GM19452 (cell line): ENCODE data around the gene FGD5.

Experiments used
- ATAC-seq: cut with Tn5 transposase; IDR thresholded peaks from one replicate; pipeline ENCODE4 v1.9.1; 2021; ENCODE audit not compliant: unreplicated experiment

FGD5 gene

GRCh38 chr3:14826069-14826468 lies 7.3 kb downstream of the FGD5 start:
- ATAC-seq: no peak

- ATAC-seq: no peak
Measured at GRCh38 chr3:14827776-14828175, 9.0 kb downstream of the FGD5 start.

GRCh38 chr3:14829811-14830210 lies 11.0 kb downstream of the FGD5 start:
- ATAC-seq: no peak

GRCh38 chr3:14831916-14832450 lies 13.2 kb downstream of the FGD5 start:
- ATAC-seq: no peak

GRCh38 chr3:14832975-14833722 lies 14.4 kb downstream of the FGD5 start:
- ATAC-seq: no peak

GRCh38 chr3:14834121-14834520 lies 15.4 kb downstream of the FGD5 start:
- no peak for ATAC-seq

- ATAC-seq: no peak
Measured at GRCh38 chr3:14834807-14835466, 16.2 kb downstream of the FGD5 start.

- ATAC-seq: no peak
Measured at GRCh38 chr3:14836049-14836468, 17.3 kb downstream of the FGD5 start.

GRCh38 chr3:14837186-14837877 lies 18.6 kb downstream of the FGD5 start:
- no peak for ATAC-seq

- ATAC-seq: no peak
Measured at GRCh38 chr3:14837878-14838258, 19.1 kb downstream of the FGD5 start.

- ATAC-seq: no peak
Measured at GRCh38 chr3:14839236-14839635, 20.5 kb downstream of the FGD5 start.

GRCh38 chr3:14841836-14842235 lies 23.1 kb downstream of the FGD5 start:
- ATAC-seq: no peak

GRCh38 chr3:14842277-14842676 lies 23.5 kb downstream of the FGD5 start:
- ATAC-seq: no peak

GRCh38 chr3:14843321-14843720 lies 24.6 kb downstream of the FGD5 start:
- no peak for ATAC-seq

GRCh38 chr3:14844386-14845170 lies 25.8 kb downstream of the FGD5 start:
- no peak for ATAC-seq

GRCh38 chr3:14845180-14845579 lies 26.4 kb downstream of the FGD5 start:
- ATAC-seq: no peak

- no peak for ATAC-seq
Measured at GRCh38 chr3:14845826-14846225, 27.1 kb downstream of the FGD5 start.

- no peak for ATAC-seq
Measured at GRCh38 chr3:14846226-14846880, 27.6 kb downstream of the FGD5 start.

- no peak for ATAC-seq
Measured at GRCh38 chr3:14847613-14848541, 29.1 kb downstream of the FGD5 start.
